Skeletal muscle tissue (tissue), 4 donors: ENCODE data around the gene TNNI3. TPM values are rescaled to one million over a fixed set of nuclear protein-coding genes. Genes with fewer than 3 reads are reported as not detected.

Experiments used
- H3K27ac ChIP-seq: one replicate; pipeline ENCODE4 v1.7.0; 2013; ENCODE audit warnings: mild to moderate bottlenecking, low read depth, low read length, inconsistent platforms
- H3K27me3 ChIP-seq, 3 donors: one replicate each; pipeline ENCODE4 v1.7.0; 2013; ENCODE audit warnings: low read length in 3 of 3; ENCODE audit not compliant: control insufficient read depth in 3 of 3, insufficient read depth in 3 of 3
- H3K36me3 ChIP-seq, 3 donors: one replicate each; pipeline ENCODE4 v1.7.0; 2013; ENCODE audit warnings: low read length in 3 of 3; ENCODE audit not compliant: control insufficient read depth in 3 of 3, insufficient read depth in 3 of 3
- H3K4me1 ChIP-seq, 3 donors: one replicate each; pipeline ENCODE4 v1.7.0; 2013; ENCODE audit warnings: low read length in 3 of 3, mild to moderate bottlenecking in 3 of 3; ENCODE audit not compliant: control insufficient read depth in 3 of 3, insufficient read depth in 3 of 3
- H3K4me3 ChIP-seq, 3 donors: one replicate each; pipeline ENCODE4 v1.7.0; 2013; ENCODE audit warnings: low read length in 3 of 3
- H3K9ac ChIP-seq, 3 donors: one replicate each; pipeline ENCODE4 v1.7.0; 2013; ENCODE audit warnings: low read length in 3 of 3, mild to moderate bottlenecking in 3 of 3, moderate library complexity in 2 of 3, low read depth in 1 of 3
- H3K9me3 ChIP-seq, 3 donors: one replicate each; pipeline ENCODE4 v1.7.0; 2013; ENCODE audit warnings: low read length in 3 of 3; ENCODE audit not compliant: control insufficient read depth in 3 of 3
- total RNA-seq: library from RNA; depleted of rRNA; stranded (reverse); fragments of >200 nt; gene quantifications from one replicate; pipeline ENCODE4 v1.2.3, GENCODE V29; 2014
- donor health status: Osteomylitis.

The TNNI3 gene
- total RNA-seq, 1 donor from 2014 or later = 4.7 TPM

DNA sequence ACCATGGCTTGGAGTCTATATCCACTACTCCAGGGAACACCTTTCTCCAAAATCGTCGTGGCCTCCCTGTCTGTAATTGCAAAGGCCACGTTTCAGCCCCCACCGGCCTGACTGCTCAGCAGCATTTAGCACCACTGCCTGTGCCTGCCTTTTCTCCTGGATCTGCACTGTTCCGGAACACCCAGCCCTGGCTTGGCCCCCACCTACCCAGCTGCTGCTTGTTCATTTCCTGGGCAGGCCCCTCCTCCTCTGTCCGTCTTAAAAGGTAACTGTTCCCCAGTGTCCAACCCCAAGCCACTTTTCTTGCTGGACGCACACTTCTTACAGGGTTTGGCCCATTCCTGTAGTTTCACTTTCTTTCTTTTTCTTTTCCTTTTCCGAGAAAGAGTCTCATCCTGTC is 31.1 kb upstream of the TNNI3 start:
- H3K36me3 ChIP-seq = no peaks in the 10 kb centered on the region
- H3K9ac ChIP-seq = no peak overlapping the region
- no peaks in the 10 kb centered on the region for H3K4me1 ChIP-seq
- H3K9me3 ChIP-seq = no peaks in the 10 kb centered on the region
- H3K27ac ChIP-seq = no peak overlapping the region
- H3K27me3 ChIP-seq = peaks cover 11 to 24% (median 23%) of the 10 kb centered on the region in 3 donors
- no peak overlapping the region for H3K4me3 ChIP-seq

DNA sequence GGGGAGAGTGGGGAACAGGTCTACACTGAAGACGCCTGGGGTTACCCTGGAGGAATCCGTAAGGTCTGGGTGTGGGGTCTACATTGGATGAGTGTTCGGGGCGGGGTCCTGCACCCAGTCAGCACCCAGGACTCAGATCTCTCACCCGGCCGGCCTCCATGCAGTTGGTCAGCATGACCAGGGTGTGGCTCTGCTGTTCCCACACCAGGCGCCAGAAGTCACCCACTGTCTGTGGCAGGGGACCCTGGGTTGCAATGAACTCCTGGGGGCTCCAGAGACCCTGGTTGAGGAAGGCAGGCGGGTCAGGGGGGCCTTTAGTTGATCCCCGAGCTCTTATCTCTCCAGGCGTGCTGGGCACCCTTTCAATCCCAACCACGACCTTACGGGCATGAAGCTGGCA is 28.5 kb upstream of the TNNI3 start:
- Histone ChIP-seq H3K36me3 (no peaks in the 10 kb centered on the region), H3K27me3 (peaks cover 22 to 38% (median 28%) of the 10 kb centered on the region in 3 donors), H3K9ac (no peak overlapping the region), H3K4me3 (no peak overlapping the region), H3K9me3 (no peaks in the 10 kb centered on the region), H3K4me1 (no peaks in the 10 kb centered on the region), H3K27ac (no peak overlapping the region)

DNA sequence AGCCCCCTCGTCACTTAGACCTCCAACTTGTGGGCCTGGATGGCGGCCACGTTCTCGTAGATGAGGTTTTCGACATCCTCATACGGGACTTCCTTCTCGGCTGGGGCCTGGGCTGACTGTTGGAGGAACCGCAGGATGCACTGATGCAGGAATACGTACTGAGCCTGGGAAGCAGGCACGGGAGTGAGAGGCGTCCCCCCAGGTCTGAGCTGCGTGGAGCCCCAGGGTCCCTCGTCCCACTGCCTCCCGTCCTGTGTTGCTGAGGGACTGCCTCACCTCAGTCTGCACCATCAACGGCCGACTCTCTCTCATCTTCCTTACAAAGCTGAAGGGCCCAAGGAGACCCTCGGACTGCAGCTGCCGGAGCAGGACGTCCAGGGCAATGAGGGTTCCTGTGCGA is 24.2 kb upstream of the TNNI3 start:
- Histone ChIP-seq H3K36me3 (no peaks in the 10 kb centered on the region), H3K9ac (no peak overlapping the region), H3K27ac (no peak overlapping the region), H3K9me3 (no peaks in the 10 kb centered on the region), H3K27me3 (peaks cover 61 to 80% (median 63%) of the 10 kb centered on the region in 3 donors), H3K4me3 (no peak overlapping the region), H3K4me1 (peaks cover 5 to 7% (median 7%) of the 10 kb centered on the region in 3 donors)

DNA sequence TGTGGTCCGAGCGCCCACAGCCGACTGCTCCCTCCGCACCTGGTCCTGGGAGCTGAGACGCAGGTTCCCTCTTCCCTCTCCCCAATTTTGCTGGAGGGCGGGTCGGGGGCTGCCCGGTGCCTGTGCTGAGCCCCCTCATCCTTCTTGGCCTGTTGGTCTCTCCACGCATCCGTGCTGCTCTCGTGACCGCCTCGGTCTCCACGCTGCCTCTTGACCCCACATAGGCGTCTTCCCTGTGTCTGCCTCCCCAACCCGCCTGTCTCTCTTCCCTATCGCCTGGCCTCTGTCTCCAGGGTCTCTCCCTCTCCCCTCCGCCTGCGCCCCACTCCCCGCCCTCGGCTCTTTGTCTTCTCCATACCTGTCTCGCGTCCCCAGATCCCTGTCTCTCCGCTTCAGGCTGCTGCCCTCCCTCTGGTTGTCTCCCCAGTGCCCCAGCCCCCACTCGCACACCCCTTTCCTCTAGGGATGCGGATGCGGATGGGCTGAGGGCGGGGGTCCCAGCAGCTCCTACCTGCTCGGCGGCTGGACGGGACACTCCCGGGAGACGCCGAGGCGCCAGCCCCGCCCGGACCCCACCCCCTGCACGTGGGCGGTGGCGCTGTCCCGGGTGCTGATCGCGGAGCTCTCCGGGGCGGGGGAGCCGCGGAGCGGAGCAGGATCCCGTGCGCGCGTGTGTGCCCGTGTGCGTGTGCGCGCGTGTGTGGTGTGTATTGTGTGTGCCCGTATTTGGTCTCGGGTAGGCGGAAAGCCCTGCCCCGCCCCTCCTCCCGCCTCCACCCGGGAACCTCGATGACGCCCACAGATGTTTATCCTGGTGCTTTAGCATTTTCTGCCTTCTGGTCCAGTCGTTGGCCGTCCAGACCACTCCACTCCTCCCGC is 22.3 kb upstream of the TNNI3 start, which contains the start of gene SYT5:
TSS of gene SYT5 (minus strand) at position 684 of the 879 bp plus-strand sequence. CDS start 1,248 bp downstream, outside the sequence.
- Histone ChIP-seq H3K9ac (no peak within 1 kb of the TSS), H3K36me3 (no peaks in the 10 kb centered on the region), H3K9me3 (no peaks in the 10 kb centered on the region), H3K4me3 (peak within 1 kb of the TSS; percentile 46 to 64 (median 58)), H3K27ac (no peak within 1 kb of the TSS), H3K4me1 (peaks cover 5 to 7% (median 7%) of the 10 kb centered on the region in 3 donors), H3K27me3 (peaks cover 69 to 82% (median 74%) of the 10 kb centered on the region in 3 donors)

GRCh38 chr19:55178781-55179599 is 21.5 kb upstream of the TNNI3 start:
- Histone ChIP-seq H3K36me3 (no peaks in the 10 kb centered on the region), H3K9ac (no peak overlapping the region), H3K27ac (no peak overlapping the region), H3K27me3 (peaks cover 77 to 91% (median 82%) of the 10 kb centered on the region in 3 donors), H3K4me1 (peaks cover 5 to 7% (median 7%) of the 10 kb centered on the region in 3 donors), H3K9me3 (no peaks in the 10 kb centered on the region), H3K4me3 (peak overlapping the region; percentile 46 to 64 (median 58))

GRCh38 chr19:55176076-55176475 is 18.5 kb upstream of the TNNI3 start:
- Histone ChIP-seq H3K4me1 (peaks cover 7 to 15% (median 8%) of the 10 kb centered on the region in 3 donors), H3K27ac (no peak overlapping the region), H3K9me3 (no peaks in the 10 kb centered on the region), H3K9ac (no peak overlapping the region), H3K36me3 (no peaks in the 10 kb centered on the region), H3K4me3 (no peak overlapping the region), H3K27me3 (peaks cover 85 to 93% (median 92%) of the 10 kb centered on the region in 3 donors)

DNA sequence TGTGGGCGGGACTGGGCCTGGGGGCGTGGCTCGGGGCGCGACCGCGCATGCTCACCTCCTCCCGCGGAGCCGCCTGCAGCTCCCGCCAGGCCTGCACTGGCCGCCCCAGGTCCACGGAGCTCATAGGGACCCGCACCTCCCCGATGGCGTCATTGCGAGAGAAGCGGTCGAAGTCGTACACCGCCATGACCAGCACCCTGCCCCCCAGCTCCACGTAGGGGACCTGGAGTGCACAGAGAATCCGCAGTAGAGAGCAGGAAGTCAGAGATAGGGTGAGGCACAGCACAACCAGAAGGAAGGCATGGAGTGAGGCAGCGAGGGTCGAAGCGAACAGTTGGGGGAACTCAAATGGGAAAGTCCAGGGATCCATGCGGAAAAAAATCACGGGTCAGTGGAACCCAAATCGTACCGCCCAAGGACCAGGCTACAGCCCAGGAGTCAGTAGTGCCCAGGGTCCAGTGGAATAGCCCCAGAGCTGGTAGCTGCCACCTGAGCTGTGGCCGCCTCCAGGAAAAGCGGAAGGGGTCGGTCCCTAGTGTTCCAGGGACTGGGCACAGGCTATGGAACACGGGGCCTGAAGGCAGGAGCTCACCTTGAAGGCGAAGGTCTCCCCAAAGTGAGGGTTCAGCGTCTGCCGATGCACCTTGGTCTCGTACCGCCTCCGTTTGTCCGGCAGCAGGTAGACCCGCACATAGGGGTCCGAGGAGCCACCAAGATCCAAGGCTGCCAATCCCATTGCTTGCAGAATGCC is 17.8 kb upstream of the TNNI3 start:
- Histone ChIP-seq H3K9ac (no peak overlapping the region), H3K4me1 (peaks cover 7 to 15% (median 8%) of the 10 kb centered on the region in 3 donors), H3K27ac (no peak overlapping the region), H3K27me3 (peaks cover 84 to 91% (median 89%) of the 10 kb centered on the region in 3 donors), H3K4me3 (no peak overlapping the region), H3K36me3 (no peaks in the 10 kb centered on the region), H3K9me3 (no peaks in the 10 kb centered on the region)

GRCh38 chr19:55174425-55175116 is 17.0 kb upstream of the TNNI3 start:
- Histone ChIP-seq H3K4me1 (peaks cover 6 to 15% (median 8%) of the 10 kb centered on the region in 3 donors), H3K9me3 (no peaks in the 10 kb centered on the region), H3K9ac (no peak overlapping the region), H3K27me3 (peaks cover 86 to 90% (median 86%) of the 10 kb centered on the region in 3 donors), H3K4me3 (no peak overlapping the region), H3K36me3 (no peaks in the 10 kb centered on the region), H3K27ac (no peak overlapping the region)
